HEK293T (cell line): Measurements from ENCODE around the gene PLB1.

Experiments
- BHLHE40 ChIP-seq: fragments of 450-650 bp; IDR thresholded peaks from 2 replicates; pipeline ENCODE4 v1.6.1; 2016; ENCODE audit warnings: mild to moderate bottlenecking, moderate library complexity, borderline replicate concordance
- ELF4 ChIP-seq: fragments of 450-650 bp; IDR thresholded peaks from 2 replicates; pipeline ENCODE4 v1.6.1; 2017; ENCODE audit warnings: antibody characterized with exemption
- FOXM1 ChIP-seq: fragments of 450-650 bp; IDR thresholded peaks from 2 replicates; pipeline ENCODE4 v1.6.1; 2017; ENCODE audit warnings: mild to moderate bottlenecking, borderline replicate concordance
- ZNF384 ChIP-seq: fragments of 450-650 bp; IDR thresholded peaks from 2 replicates; pipeline ENCODE4 v1.6.1; 2016

GRCh38 chr2:28488858-28489575 lies 6.8 kb upstream of the PLB1 start:
- TF ChIP-seq ZNF384 = no peak
- TF ChIP-seq FOXM1 = no peak
- TF ChIP-seq ELF4 = no peak
- TF ChIP-seq BHLHE40 = no peak
